ENCODE measurements around the gene PAWR. TPM values are rescaled to one million over a fixed set of nuclear protein-coding genes. Genes with fewer than 3 reads are reported as not detected.

Gene PAWR
- total and polyA plus RNA-seq, 7 donors = 0.77 to 3.5 (median 1.9) TPM

GRCh38 chr12:79561401-79562132 is 129.2 kb downstream of the PAWR start:
- Histone ChIP-seq H3K4me3 (no peak overlapping the region), H3K9me3 (no peaks in the 10 kb centered on the region), H3K27me3 (ENCODE audit: insufficient read depth in 3 of 3, low read length in 2 of 3) (no peaks in the 10 kb centered on the region), H3K36me3 (ENCODE audit: insufficient read depth in 1 of 2, low read depth in 1 of 2) (no peaks in the 10 kb centered on the region), H3K27ac (no peak overlapping the region), H3K4me1 (peaks cover 3% of the 10 kb centered on the region)
- 91 to 98% (median 95%) methylated on average over 30 to 35 of the region's 35 CpGs for WGBS, 3 donors
- intact Hi-C loops (cut with DNase I) = no loop called here
- ATAC-seq (no peak), DNase-seq (no peak)
- no peak for TF ChIP-seq CTCF (IDR thresholded peaks at IDR 0.05)

DNA sequence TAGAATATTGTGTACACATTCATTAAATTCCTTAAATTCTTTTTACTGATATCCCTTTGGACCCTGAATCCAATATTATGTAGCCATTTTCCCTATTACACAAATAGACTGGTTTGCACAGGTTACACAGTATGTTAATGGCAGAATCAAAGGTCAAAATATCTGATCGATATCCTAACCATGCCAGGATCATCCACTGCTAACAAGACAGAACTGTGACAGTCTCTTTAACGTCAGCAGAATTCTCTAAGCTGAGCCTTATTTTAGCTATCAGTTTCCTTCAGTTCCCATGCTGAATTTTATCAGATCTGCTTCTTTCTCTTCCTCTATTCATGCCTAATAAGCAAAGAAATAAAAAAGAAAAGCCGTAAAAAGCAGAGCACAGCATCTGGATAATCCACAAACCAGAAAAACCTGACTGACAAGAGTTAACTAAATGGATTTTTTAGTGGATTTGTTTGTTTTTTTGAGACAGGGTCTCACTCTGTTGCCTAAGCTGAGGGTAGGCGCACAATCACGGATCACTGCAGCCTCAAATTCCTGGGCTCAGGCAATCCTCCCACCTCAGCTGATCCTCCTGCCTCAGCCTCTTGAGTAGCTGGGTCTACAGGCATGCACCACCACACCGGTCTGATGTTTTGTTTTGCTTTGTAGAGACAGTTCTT is 130.4 kb downstream of the PAWR start:
- intact Hi-C loops (cut with DNase I) = no loop called here
- TF ChIP-seq CTCF (IDR thresholded peaks at IDR 0.05) = no peak
- peaks cover 3% of the 10 kb centered on the region for H3K4me1 ChIP-seq
- H3K4me3 ChIP-seq = no peak overlapping the region
- H3K27me3 ChIP-seq (ENCODE audit: insufficient read depth in 3 of 3, low read length in 2 of 3) = no peaks in the 10 kb centered on the region
- ATAC-seq (no peak), DNase-seq (no peak)
- no peaks in the 10 kb centered on the region for H3K9me3 ChIP-seq
- H3K27ac ChIP-seq = no peak overlapping the region
- WGBS, 3 donors = 73 to 80% (median 76%) methylated on average over 6 of the region's 6 CpGs
- no peaks in the 10 kb centered on the region for H3K36me3 ChIP-seq (ENCODE audit: insufficient read depth in 1 of 2, low read depth in 1 of 2)

GRCh38 chr12:79559591-79559990 is 131.2 kb downstream of the PAWR start:
- Histone ChIP-seq H3K27ac (no peak overlapping the region), H3K4me1 (peaks cover 3% of the 10 kb centered on the region), H3K27me3 (ENCODE audit: insufficient read depth in 3 of 3, low read length in 2 of 3) (no peaks in the 10 kb centered on the region), H3K36me3 (ENCODE audit: insufficient read depth in 1 of 2, low read depth in 1 of 2) (no peaks in the 10 kb centered on the region), H3K4me3 (no peak overlapping the region), H3K9me3 (no peaks in the 10 kb centered on the region)
- DNase-seq (no peak), ATAC-seq (no peak)
- intact Hi-C loops (cut with DNase I) = loop anchor here (5.0 to 10.0 kb wide), 5 partner anchors 133 to 713 kb away; partner anchors contain the start of gene PAWR (in 1 of the 2)
- 63 to 90% (median 87%) methylated on average over 2 of the region's 2 CpGs for WGBS, 3 donors
- TF ChIP-seq CTCF (IDR thresholded peaks at IDR 0.05) = no peak

GRCh38 chr12:79558924-79559469 is 131.8 kb downstream of the PAWR start:
- ATAC-seq (no peak), DNase-seq (no peak)
- Histone ChIP-seq H3K4me3 (no peak overlapping the region), H3K27ac (no peak overlapping the region), H3K4me1 (peaks cover 3% of the 10 kb centered on the region), H3K36me3 (ENCODE audit: insufficient read depth in 1 of 2, low read depth in 1 of 2) (no peaks in the 10 kb centered on the region), H3K9me3 (no peaks in the 10 kb centered on the region), H3K27me3 (ENCODE audit: insufficient read depth in 3 of 3, low read length in 2 of 3) (no peaks in the 10 kb centered on the region)
- intact Hi-C loops (cut with DNase I) = loop anchor here (5.0 to 10.0 kb wide), 5 partner anchors 133 to 713 kb away; partner anchors contain the start of gene PAWR (in 1 of the 2)
- WGBS, 3 donors = 57 to 65% (median 63%) methylated on average over 5 of the region's 5 CpGs
- no peak for TF ChIP-seq CTCF (IDR thresholded peaks at IDR 0.05)

All from psoas muscle (tissue), 8 donors.